ENCODE results near the gene FAM89B.

The FAM89B gene

DNA sequence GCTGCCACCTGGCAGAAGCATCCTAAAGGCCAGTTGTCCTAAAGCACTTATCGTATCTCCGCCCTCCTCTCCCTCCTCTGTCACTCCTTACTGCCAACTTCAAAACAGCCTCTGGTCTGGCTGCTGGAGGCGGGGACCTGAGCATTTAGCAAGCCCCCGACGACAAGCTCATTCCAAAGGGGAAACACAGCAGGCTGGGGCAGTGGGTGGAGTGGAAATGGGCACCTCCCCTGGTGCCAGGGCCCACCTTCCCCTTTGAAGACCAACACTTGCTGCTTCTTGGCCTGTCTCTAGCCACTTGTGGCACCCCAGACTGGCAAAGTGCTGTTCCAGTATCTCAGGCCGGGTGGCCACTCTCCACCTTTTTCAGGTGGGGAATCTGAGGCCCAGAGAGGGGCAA lies 38.1 kb downstream of the FAM89B start:
- DNase-seq (ENCODE audit: low spot score): no peak

DNA sequence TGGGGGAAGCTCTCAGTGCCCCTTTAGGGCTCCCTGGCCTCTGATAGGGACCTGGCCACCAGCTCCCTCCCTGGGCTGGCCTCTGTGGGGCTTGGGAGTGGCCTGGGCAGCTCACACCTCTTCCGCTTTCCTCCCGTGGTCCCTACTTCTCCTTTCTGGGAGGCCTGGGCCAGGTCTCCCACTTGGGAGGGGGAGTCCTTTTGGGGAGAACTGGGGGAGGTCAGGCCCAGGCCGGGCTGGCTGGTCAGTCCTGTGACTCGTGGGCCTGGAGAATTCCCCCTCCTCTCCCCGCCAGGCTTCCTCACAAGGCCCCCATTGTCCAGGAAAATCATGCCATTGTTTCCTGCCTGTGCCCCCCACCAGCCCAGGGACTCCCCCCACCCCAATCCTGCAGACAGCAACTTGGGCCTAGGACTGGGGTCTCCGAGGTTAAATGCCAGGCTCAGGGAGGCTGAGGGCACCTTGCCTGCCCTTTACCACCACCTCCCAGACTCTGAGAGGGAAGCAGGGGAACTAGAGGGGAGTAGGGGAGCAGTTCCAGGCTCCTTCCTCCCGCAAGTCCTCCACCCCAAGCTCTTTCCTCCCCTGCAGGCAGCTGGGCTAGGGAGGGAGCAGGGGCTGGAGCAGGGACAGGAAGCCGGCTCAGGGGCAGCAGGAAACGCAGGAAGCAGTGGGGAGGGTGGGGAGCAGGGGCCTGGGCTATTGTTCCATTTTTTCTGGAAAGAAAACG lies 38.9 kb downstream of the FAM89B start:
- peak; percentile 92 for DNase-seq (ENCODE audit: low spot score)

DNA sequence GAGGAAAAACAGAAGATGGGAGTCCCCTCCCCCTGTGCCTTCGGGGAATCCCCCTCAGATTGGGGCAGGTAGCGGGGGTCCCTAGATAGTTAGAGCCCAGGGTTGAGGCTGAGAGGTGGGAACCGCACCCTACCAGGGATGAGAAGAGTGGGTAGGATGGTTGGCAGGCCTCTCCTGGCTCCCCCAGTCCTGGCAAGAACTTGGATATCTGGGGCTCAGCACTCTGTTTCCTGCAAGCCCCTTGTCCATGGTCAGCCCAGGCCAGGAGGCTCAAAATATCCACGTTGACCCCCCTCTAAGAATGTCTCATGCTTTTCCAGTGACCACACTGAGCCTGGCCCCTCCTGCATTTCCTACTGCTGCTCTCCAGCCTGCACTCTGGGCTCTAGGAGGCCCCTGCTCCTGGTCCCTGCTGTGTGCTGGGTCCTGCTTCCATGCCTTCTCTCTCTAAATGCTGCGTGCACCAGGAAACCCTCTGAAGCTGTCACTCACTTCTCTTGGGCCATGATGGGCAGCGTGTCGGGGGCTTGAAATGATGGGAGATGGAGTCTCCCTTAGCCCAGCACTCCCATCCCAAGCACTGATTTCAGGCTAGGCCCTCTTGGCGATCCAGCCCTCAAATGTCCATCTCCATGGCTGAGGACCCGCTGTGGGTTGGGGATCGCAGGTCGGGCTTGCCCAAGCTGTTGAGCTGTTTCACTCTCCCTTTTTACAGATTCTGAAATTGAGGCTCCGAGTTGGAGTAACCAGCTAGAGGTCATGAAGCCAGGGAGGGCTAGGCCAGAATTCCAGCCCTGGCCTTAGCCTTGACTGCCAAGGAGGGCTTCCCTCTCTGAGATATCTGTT lies 39.6 kb downstream of the FAM89B start:
- no peak for DNase-seq (ENCODE audit: low spot score)

DNA sequence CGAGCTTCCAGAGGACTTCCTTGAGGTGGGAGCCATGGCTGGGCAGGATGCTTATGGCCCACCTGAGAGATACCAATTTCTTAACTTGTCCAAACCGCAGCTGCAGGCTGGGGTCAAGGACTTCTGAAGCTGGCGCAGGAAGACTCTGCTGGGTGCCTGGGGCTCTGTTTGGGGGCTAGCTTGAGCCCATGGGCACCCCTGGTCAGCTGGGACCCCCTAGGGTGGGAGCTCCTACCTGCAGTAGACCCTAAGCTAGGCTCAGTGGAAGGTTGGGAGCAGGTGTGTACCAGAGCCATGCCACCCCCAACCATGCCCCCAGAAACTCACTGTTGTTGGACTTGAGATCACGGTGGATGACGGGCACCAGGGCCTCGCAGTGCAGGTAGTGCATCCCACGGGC lies 40.4 kb downstream of the FAM89B start:
- DNase-seq (ENCODE audit: low spot score): no peak

DNA sequence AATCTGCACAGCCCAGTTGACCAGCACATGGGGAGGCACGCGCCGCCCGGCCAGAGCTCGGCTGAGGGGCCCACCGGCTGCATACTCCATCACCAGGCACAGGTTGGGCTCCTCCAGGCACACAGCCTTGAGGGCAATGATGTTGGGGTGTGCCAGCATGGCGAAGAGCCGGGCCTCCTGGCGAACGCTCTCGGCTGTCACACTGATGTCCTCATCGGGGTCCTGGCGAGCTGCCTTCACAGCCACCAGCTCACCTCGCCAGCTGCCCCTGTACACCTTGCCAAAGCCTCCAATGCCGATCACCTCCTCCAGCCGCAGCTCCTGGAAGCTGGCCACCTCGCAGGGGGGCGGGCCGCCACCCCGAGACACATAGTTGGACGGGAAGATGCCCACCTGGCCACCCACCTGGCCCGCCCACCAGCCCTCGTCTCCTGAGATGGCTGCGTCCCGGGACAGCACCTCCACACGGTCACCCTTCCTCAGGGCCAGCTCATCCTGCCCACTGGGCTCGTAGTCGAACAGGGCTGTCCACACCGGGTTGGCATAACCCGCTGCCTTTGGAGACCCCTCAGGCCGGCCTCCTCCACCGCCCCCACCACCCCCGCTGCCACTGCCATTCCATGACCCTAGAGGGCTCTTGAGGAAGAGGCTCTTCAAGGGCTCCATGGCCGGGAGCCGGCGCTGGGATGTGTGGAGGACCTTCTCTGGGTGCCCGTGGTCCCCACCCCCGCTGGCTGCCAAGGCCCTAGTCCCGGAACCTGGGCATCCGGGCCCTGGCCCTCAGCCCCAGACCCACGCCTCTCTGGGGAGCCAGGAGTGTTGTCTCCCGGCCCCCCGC lies 41.0 kb downstream of the FAM89B start:
- DNase-seq (ENCODE audit: low spot score): no peak

DNA sequence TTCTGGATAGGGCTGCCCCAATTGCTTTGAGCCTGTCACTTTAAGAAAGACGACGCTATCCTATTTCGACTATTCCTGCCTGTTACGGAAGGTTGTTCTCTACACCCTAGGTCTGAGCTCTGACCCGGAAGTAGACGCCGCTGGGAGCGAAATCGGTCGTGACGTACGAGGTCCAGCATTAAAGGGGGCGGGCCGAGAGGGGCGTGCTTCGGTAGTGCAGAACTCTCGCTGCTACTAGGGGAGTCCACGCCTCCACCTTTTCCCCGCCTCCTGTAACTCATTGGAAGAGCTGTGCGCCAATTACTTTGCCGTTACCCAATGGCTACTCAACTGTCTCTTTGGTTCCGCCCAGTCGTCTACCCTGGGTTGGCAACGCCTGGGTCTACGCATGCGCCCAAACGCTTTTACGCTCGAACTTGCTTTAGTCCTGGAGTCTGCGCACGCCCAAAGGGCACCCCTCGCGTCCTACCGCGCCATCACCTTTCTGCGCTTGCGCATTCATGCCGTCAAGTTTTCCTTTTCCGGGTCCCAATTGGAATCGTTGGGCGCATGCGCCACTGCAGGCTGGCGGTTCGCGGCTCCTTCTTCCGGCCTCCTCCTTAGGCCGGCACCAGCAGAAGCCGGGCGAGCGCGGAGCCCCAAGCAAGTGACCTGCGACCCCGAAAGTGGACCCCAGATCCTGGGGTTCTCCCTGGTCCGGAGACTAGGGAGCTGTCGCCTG lies 43.1 kb downstream of the FAM89B start, which contains the start of gene PCNX3:
TSS of gene PCNX3 (plus strand) at position 548 of the 721 bp plus-strand sequence. CDS start 536 bp downstream, outside the sequence.
- peak; percentile 100 for DNase-seq (ENCODE audit: low spot score)

DNA sequence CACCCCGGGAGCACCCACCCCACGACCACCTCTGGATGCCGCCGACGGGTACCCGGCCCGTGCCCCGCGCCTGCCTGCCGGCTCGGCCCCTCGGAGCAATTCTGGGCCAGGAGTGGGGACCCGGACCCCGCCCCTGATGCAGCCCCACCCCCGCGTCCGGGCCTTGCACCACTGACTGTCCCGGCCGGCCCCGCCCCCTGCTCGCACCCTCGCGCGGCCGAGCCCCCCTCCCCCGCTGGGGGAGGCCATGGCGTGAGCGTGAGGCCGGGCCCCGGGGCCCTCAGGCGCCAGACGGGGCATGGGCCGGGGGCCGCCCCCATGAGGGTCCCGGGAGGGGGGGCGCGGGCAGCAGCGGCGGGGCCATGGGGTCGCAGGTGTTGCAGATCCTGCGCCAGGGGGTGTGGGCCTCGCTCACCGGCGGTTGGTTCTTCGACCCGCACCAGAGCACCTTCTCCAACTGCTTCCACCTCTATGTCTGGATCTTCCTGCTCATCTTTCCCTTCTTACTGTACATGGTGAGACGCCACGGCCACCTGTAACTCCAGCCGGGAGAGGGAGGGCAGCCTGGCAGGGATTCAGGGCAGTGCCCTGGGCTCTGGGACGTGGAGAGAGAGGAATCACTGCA lies 43.7 kb downstream of the FAM89B start:
- DNase-seq (ENCODE audit: low spot score): no peak

DNA sequence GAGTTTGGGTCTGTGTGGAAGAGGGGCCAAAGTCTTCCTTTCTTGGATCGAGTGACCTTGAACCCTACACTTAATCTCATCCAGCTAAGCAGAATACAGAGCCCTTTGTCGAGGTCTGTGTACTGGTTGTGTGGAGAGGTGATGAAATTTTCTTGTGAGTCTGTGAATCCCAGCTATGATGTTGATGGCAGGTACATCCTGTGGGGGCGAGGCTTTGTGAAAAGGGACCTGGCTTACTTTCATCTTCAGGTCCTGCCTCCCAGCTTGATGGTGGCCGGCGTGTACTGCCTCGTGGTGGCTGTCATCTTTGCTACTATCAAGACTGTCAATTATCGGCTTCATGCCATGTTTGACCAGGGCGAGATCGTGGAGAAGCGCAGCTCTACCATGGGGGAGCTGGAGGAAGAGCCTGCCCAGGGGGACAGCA lies 44.2 kb downstream of the FAM89B start:
- DNase-seq (ENCODE audit: low spot score): no peak

DNA sequence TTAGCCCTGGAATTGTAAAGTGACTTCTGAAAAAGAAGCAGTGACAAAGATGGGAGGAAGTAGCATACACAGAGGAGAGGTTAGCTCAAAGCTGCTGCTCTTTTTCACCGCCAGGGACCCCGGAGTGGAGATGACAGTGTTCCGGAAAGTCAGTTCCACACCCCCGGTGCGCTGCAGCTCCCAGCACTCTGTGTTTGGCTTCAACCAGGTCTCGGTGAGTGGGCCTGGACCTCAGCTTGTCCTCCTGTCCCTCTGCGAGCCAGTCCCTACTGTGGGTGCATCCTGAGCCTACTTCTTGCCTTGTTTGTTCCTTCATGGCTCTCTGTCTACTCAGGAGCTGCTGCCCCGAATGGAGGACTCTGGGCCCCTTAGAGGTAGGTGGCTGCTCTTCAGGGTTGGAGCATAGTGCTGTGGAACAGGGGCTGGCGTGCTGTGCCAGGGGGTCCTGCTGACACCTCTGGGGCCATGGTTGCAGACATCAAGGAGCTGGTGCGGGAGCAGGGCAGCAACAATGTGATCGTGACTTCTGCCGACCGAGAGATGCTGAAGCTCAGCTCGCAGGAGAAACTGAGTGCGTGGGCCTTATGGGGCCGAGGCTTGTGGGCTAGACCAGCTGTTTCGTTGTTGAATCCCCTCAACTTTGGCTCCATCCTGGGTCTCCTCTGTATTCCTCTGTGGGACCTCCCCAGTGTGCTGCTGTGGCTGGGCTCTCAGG lies 45.0 kb downstream of the FAM89B start:
- DNase-seq (ENCODE audit: low spot score): no peak

DNA sequence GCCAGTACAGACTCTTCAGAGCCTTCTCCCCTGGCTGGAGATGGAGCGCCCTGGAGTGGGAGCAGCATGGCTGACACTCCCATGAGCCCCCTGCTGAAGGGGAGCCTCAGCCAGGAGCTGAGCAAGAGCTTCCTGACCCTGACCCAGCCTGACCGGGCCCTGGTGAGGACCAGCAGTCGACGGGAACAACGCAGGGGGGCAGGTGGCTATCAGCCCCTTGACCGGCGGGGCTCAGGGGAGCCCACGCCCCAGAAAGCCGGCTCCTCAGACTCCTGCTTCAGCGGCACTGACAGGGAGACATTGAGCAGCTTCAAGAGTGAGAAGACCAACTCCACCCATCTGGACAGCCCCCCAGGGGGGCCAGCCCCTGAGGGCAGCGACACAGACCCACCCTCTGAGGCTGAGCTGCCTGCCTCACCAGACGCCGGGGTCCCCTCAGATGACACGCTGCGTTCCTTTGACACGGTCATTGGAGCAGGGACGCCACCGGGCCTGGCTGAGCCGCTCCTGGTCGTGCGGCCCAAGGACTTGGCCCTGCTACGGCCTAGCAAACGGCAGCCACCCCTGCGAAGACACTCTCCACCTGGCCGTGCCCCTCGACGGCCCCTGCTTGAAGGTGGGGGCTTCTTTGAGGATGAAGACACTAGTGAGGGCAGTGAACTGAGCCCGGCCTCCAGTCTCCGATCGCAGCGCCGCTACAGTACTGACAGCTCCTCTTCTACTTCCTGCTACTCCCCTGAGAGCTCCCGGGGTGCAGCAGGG lies 45.8 kb downstream of the FAM89B start:
- DNase-seq (ENCODE audit: low spot score): no peak

DNA sequence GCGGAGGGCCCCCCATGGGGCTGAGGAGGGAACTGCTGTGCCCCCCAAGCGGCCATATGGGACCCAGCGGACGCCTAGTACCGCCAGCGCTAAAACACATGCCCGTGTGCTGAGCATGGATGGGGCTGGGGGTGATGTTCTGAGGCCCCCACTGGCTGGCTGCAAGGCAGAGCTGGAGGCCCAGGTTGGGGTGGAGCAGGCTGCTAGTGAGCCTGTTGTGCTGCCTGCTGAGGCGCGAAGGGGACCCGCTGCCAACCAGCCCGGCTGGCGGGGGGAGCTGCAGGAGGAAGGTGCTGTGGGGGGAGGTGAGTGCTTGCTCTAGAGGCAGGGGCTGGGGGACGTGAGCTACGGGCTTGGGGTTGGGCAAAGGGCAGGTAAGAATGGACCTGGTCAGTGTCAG lies 46.4 kb downstream of the FAM89B start:
- DNase-seq (ENCODE audit: low spot score): no peak

DNA sequence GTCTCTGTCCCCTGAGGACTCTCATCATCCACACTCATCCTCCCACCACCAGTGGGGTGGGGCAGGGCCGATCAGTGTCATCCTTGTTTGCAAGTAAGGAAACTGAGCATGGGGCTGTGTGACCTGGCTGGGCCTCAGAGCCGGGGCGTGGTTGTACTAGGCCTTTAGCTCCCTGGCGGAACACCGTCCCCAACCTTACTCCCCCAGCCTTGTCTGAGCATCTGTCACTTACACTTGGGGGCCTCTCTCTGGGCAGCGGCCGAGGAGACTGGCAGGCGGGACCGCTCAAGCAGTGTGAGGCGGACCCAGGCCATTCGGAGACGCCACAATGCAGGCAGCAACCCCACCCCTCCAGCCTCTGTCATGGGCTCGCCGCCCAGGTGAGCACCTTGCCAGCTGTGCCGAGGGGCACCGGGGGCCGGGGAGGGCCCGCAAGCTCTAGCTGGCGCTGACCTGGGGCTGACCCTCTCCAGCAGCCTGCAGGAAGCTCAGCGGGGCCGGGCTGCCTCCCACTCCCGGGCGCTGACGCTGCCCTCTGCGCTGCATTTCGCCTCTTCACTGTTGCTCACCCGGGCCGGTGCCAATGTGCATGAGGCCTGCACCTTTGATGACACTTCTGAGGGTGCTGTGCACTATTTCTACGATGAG lies 47.1 kb downstream of the FAM89B start:
- no peak for DNase-seq (ENCODE audit: low spot score)

DNA sequence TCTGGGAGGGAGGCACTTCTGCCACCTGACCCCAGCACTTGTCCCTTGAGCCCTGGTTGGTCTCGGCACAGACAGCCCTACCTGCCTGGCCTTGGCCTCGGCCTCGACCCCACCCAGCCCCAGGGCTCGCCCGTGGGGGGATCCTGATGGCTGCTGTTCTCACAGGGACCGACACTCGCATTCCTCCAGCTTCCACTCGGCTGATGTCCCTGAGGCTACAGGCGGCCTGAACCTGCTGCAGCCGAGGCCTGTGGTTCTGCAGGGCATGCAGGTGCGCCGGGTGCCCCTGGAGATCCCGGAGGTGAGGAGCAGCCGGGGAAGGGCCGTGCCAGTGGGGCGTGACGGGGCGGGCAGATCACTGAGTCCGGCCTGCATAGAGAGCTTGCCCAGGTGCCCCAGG lies 48.3 kb downstream of the FAM89B start:
- DNase-seq (ENCODE audit: low spot score): no peak

DNA sequence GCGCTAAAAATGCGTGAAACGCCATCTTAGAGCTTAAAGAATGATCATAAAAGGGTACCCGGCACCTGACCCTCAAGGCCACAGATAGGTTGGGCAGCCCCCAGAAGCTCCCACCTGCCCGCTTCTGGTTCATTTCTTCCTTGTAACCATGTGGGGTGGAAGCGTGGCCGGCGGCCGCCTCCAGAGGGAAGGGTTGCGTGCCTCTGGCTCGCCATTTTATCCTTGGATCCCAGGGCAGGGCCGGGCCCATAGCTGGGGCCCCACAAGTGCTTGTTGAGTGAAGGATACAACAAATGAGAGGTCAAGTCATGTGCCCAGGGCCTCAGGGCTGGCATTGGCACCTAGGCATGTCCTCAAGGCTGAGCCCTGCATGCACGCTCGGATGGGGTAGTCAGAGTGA lies 49.1 kb downstream of the FAM89B start:
- DNase-seq (ENCODE audit: low spot score): no peak

DNA sequence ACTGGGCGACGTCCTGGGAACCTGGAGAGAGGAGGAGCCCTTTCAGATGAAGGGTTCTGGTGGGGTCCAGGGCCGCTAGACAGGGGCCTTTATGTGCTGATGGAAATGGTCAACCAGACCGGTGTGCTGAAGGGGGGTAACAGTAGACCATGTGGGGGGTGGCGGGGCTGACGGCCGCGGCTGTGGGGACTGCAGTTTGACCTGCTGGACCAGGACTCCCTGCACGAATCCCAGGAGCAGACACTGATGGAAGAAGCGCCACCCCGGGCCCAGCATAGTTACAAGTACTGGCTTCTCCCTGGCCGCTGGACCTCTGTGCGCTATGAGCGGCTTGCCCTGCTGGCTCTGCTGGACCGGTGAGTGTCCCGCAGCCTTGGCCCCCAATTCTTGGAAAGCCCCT lies 49.7 kb downstream of the FAM89B start:
- DNase-seq (ENCODE audit: low spot score): no peak

DNA sequence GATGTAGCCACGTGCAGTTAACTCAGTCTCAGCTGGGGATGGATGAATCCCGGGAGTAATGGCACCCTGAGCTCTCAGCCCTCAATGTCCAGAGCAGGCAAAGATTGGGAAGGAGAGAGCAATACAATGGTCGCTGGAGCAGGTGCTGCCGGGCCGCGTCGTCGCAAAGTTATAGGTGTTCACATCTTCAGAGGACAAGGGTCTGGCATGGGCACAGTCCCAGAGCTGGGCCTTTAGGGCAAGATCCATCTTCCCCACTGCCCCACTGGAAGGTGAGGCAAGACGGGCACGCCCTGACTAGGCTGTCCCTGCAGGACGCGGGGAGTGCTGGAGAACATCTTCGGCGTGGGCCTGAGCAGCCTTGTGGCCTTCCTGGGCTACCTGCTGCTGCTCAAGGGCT lies 50.8 kb downstream of the FAM89B start:
- no peak for DNase-seq (ENCODE audit: low spot score)

Data from putamen (tissue), 1 donor.